H1 (cell line): ENCODE results near the gene POLR3GL. TPM values are rescaled to one million over a fixed set of nuclear protein-coding genes. Genes with fewer than 3 reads are reported as not detected.
A peak's percentile ranks its signal among the peaks of the same experiment; 100 is the strongest.

Experiments used
- CTCF ChIP-seq, 3 experiments: IDR thresholded peaks; 1 replicate in 2 of 3; 2 replicates in 1 of 3; pipeline versions ENCODE4 v1.5.1 to v1.6.1; 2011; ENCODE audit warnings: low read length in 3 of 3, mild to moderate bottlenecking in 3 of 3, inconsistent platforms in 2 of 3, low read depth in 1 of 3, moderate library complexity in 1 of 3; ENCODE audit not compliant: insufficient read depth in 1 of 3; ENCODE audit errors: control extremely low read depth in 1 of 3
- HDAC2 ChIP-seq, 2 experiments: fragments of 300-600 bp in 1 of 2; sonication (generic) in 1 of 2; IDR thresholded peaks; 2 replicates each; pipeline ENCODE4 v1.6.1; 2011 to 2012; ENCODE audit warnings: low read depth in 2 of 2, low read length in 2 of 2, mild to moderate bottlenecking in 2 of 2, moderate library complexity in 2 of 2, borderline replicate concordance in 1 of 2, inconsistent platforms in 1 of 2
- PHF8 ChIP-seq: fragments of 200-600 bp; sonication (generic); conservative IDR thresholded peaks from 2 replicates; pipeline ENCODE4 v1.7.1; 2012; ENCODE audit warnings: low read depth, mild to moderate bottlenecking, inconsistent platforms, low read length, moderate library complexity
- polyA plus RNA-seq, 7 experiments: library from polyadenylated mRNA; depleted of rRNA in 3 of 7; stranded (reverse) in 5 of 7; unstranded in 2 of 7; fragments of >200 nt in 5 of 7; fragments of 200-250 nt in 2 of 7; gene quantifications; 1 replicate in 5 of 7; 2 replicates in 1 of 7; 4 replicates in 1 of 7; pipeline versions ENCODE4 v1.2.1 to v1.2.3, GENCODE V29; 2011 to 2013; ENCODE audit warnings: missing spikeins in 2 of 7, mixed read lengths in 2 of 7
- total RNA-seq: library from RNA; stranded (reverse); fragmentation: NEBNext Ultra II Directional; extraction: Animal tissue kit (Norgen Biotek cat#: 25700); gene quantifications from 2 replicates; pipeline ENCODE4 v1.2.1, GENCODE V29; 2021

Gene POLR3GL
- total and polyA plus RNA-seq, 2 of the 8 experiments (the other 6 are each of a cell fraction or from before 2014, with no cell fraction given): 3.1 to 3.9 TPM

DNA sequence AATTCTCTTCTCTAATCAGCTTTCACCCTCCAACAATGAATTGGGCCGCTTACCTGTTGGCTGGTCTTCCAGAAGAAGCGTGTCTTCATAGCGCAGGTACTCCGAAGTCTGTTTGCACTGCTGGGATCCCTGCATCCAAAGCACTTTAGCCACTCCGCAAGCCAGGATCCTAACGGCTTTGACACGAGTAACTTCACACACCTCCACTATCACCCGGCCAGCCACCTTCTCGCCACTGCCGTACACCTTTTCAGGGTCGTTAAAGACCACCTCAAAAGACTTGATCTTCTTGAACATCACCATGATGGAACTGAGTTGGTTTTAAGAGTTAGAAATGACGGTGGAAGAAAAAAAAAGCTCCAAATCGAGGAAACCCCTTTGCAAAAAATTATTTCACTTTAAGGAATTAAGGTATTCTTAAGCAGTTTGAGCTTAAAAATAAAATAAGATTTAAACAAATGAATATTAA, 31.5 kb downstream of the POLR3GL start (continued):
- TF ChIP-seq CTCF (IDR thresholded peaks at IDR 0.05; ENCODE audit: control extremely low read depth in 1 of 3, insufficient read depth in 1 of 3, low read depth in 1 of 3, low read length in 3 of 3): no peak
- TF ChIP-seq PHF8: no peak
- TF ChIP-seq HDAC2 (IDR thresholded peaks at IDR 0.05; ENCODE audit: borderline replicate concordance in 1 of 2, low read depth in 2 of 2, low read length in 2 of 2): 0 out of 4 replicates have a peak, but pooled peaks of 1 of the 2 experiments have one; percentile 53
